Left lobe of liver (tissue), 2 donors: ENCODE measurements around the gene EXOC4. TPM values are rescaled to one million over a fixed set of nuclear protein-coding genes. Genes with fewer than 3 reads are reported as not detected.
"Not testable (repeated sequence)": the region's sequence is repeated elsewhere in the genome, so short reads cannot be mapped to it uniquely, and the experiment has no call there.

Experiments used
- ATAC-seq: fragments of 200-7000 bp; cut with Tn5 transposase; one replicate; pipeline ENCODE4 v1.9.1; 2020; ENCODE audit warnings: mild to moderate bottlenecking, moderate library complexity
- DNase-seq: peaks from one replicate; pipeline ENCODE4 v3.0.0-alpha.2; 2020; ENCODE audit warnings: low spot score
- total RNA-seq: library from RNA; stranded (reverse); gene quantifications from one replicate; pipeline ENCODE4 v1.2.1, GENCODE V29; 2021
- donor health status: DM: no; HTN: no; CAD: no; lungs with moderate emphysema.
- donor health status: DM: no; HTN: yes; CAD: no.

EXOC4 gene
- total RNA-seq, 1 donor from 2014 or later = 23.1 TPM

DNA sequence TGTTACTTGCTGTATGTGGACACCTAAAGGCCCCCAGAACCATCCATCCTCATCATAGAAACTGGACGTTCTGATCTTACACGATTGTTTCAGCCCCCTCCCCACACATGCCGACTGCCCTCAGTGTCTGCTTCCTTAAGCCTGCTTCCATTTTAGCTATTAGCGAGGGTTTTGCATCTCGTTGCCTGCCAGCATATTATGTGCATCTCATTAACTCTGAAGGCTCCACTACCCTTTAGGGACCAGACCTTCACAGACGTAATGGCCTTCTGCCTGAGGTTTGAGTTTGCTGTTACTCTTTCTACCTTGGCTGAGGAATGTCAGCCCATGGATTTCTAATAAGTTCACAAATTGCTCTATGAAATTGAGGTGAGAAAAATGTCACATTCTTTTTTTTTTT, 820.4 kb downstream of the EXOC4 start:
- no peak for ATAC-seq
- DNase-seq = no peak

DNA sequence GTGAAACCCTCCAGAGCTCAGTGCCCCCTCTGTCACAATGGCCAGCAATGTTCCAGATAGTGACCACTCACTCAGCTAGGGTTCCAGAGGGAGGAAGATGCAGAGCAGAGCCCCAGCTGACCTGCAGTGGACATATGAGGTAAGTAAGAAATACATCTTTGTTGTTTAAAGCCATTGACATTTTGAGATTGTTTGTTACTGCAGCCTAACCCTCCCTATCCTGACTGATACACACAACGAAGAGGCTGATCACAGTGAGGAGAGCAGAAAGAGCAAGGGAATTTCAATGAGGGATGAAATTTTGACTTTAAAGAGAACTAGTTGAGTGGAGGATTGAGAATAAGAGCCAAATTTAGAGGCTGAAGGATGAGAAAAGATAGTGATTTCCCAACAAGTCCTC, 822.9 kb downstream of the EXOC4 start:
- no peak for ATAC-seq
- no peak for DNase-seq

DNA sequence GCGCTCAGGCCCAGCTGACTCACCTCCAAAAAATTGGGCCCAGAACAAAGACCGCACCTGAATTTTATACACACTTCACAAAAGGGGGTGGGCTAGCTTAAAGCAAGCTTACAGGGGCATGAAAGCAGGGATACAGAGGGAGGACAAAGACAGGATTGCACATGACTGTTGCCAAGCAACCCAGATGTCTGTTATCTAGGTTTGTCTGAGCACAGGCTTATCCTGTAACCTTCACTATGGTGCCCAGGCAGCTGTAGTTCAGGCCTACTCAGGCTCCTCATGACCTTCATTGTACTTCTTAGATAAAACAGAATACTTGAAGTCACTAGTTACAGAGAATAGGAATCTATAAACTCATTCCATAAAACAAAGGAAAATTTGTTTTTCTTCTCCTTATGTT, 824.7 kb downstream of the EXOC4 start:
- DNase-seq, ATAC-seq: not testable (repeated sequence)

DNA sequence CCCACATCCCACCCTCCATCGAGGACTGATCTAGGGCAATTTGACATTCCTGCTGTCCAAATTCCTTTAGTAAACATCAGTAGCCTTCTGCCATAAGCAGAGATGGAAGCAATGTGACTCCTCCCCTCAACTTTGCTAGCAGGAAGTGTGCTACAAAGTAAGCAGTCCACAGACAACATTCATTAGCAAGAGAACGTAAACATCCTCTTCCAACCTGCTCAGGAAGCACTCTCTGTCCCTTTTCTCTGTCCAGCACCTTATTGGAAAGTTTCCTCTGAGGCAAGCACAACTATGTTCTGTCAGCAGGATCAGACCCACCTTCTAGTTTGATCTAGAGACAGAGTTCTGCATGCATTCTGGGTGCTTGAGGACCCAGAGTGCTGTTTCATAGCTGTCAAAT, 826.1 kb downstream of the EXOC4 start:
- no peak for DNase-seq
- ATAC-seq = no peak

DNA sequence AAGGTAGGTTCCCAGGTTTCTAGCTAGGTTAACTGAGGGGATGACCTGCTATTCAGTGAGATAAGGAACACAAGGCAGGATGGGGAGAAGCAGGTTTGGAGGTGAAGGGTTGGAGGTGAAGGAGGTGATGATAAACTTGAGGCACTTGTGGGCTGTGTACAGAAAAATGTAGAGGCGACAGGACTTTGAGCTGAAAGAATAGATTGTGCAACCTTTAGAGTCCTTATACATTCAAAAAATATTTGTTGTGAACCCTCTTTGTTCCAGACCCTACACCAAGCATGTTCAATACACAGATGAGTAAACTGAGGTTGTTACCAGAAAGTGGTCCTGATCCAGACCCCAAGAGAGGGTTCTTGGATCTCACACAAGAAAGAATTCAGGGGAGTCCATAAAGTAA, 828.8 kb downstream of the EXOC4 start:
- ATAC-seq = no peak
- DNase-seq = no peak

DNA sequence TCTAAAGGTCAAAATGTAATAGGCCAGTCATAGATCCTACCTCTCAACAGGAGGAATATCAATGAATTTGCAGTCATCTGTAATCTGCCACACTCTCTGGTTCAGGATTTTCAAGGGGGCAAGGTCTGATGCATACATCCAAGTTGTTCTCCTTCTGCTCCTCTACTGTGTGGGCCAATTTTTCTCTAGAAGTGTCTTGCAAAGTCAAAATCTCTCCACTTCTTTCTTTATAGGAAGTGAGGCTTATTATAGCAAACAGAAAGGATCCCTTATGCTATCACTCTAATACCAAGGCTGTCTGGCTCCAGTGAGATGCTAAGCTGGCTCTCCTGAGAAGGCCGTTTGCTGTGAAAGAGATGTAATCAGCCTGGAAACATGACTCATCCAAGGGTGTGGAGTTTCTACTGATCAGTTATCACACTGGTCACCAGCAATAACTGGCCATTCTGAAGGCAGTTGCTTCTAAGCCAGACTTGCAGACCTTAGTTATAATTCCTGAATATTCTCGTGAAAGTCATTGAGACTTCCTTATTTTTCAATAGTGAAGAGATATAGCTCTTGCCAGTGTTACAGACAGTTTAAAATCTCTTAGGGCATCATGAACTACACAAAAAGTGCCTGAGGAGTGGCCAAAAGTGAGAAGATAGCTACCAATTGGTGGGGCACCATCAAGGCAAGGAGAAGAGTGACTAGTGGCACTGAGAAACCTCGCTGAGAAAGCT, 831.0 kb downstream of the EXOC4 start:
- DNase-seq = no peak
- no peak for ATAC-seq

DNA sequence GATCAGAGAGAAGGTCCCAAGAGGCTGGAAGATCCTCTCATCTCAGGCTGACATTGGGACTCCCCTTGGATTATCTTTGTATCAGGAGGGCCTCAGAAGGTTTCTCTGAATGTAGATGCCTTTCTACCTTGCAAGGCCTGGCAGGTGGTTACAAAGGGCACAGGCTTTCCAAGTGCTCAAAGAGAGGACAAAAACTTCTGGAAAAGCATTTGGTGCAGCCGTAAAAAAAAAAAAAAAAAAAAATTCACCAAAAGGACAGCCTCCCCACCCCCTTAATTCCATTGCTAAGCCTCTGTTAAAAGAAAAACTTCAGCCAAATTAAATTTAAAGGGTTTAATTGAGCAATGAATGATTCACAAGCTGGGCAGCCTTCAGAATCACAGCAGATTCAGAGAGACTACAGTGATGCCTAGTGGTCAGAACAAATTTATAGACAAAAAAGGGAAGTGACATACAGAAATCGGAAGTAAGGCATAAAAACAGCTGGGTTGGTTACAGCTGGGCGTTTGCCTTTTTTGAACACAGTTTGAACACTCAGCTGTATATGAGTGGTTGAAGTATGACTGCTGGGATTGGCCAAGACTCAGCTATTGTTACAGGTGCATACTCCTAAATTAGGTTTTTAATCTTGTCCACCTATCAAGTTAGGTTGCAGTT, 831.7 kb downstream of the EXOC4 start:
- DNase-seq = no peak
- ATAC-seq = no peak

DNA sequence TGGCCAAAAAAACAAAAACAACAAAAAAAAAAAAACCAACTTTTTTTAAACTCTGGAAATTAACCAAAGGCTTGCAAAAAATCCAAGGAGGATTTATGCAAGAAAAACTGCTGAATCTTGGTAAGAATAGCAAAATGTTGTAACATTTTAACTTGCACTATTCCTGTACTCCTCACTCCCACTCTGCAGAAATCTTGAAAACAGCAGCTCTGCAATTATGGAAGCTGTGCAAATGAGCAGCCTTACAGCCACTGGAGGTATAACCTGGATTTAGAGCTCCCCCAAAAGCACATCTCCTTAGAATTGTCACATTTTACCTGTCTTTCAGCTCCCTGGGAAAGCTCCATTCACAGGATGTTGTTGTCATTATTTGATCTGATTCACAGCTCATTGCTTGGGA, 832.4 kb downstream of the EXOC4 start:
- ATAC-seq (no peak), DNase-seq (no peak)

DNA sequence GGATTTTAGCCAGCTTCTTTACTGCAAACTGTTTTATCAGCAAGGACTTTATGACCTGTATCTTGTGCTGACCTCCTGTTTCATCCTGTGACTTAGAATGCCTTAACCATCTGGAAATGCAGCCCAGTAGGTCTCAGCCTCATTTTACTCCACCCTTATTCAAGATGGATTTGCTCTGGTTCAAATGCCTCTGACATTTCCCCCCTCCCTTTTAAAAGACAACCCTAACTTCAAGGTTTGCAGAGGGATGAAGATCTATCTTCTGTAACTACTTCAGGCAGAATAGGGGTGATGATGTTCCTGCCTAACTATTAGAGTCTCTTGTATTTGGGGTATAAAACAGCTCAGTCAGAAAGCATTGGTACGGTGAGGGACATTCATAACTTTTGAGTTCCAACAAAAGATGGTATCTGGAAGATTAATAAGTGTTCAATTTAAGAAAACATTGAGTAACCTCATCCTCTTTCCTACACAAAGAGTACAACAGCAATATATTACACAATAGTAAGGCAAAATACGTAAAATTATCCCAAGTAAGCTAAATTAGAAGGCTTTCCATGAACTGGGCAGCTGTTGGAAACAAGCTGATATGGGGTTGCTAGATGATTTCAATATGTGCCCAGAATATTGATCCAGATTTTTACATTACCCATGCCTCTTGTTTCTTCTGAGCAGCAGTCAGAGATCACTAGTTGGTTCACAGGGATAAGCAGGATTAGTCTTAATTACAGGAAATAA, 834.3 kb downstream of the EXOC4 start:
- DNase-seq (no peak), ATAC-seq (no peak)

DNA sequence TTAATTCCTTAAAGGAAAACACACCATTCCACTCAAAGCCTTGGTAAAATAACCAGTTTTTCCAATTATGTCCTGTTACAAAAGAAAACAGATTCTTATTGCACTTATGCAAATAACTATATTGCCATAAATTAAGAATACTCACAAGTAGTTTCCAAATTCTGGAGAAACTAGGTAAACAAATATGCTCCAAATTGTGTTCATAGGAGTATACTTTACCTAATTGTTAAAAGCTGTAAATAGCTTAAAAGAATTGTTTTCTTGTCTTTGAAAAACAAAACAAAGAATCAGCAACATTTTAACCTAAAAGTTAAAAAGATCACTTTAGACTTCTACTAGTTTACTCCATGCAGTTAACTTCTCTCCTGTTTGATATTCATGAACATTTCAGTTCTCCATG, 835.3 kb downstream of the EXOC4 start:
- DNase-seq (no peak), ATAC-seq (no peak)

DNA sequence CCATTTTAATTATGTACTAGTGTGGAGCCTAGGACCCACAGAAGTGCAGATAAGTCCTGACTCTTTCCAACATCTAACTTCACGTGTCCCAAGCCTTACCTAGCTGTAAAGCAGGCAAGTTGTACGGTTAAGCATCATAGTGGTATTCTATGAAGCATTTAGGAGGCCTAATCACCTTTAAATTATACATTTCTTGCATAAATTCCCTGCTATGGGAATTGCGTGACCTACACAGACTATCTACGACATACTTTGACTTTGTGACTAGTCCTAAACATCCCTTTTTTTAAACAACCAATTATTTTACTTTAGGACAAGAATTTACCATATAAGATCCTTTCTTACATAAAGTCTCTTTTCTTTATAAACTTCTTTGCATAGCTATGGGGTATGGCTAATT, 836.6 kb downstream of the EXOC4 start:
- DNase-seq (no peak), ATAC-seq (no peak)

DNA sequence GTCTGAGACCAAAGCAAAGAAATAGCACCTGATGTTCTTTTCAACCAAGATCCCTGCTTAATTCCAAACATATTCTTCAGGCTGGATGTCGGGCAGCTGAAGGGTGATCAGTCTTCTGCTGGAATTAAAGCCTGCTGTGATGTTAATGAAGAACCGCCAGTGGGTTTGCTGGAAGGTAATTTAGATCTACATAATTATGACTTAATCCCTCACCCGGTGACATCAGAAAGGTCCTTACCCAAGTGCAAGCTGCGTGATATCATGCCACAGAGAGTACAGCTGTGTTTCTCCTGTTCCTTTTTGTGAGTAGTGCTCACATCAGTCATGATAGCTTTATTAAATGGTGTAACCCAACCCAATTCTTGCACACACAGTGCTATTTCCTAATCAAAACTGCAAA, 845.2 kb downstream of the EXOC4 start:
- ATAC-seq = no peak

DNA sequence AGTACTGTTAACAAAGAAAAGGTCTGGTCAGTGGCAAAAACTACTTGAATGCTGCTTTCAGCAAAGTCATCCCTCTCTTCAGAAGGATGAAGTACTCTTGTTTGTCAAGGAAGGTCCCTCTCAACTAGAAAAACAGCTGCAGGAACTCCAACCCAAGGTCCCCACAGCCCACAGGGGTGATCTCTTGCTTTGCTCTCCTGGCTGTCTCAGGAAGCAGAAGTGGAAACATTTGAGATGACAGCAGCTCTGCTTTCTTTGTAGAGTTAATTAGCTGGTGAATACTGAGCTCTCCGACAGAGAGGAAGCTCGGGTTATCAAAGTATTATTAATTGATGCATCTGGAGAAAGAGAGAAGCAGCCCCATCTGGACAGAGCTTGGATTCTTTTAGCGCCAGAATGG, 848.8 kb downstream of the EXOC4 start:
- ATAC-seq (no peak), DNase-seq (no peak)

More for the DNA sequence above, 845.2 kb downstream of the EXOC4 start:
- no peak for DNase-seq

DNA sequence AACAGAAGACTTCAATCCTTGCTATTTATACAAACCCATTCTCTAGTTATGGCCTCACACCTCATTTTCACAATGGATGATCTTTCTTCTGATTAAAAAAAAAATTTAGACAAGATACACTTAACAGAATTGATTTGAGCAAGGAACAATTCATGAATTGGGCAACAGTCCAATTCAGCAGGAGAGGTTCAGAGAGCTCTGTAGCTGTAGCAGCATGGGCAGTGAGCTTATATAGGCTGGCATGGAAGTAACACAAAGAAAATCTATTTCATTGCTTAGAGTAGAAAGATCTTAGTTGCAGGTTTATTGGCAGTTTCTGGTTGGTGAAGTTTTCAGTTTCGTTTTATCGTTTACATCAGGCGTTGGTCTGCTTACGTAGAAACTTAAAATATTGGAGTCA, 851.3 kb downstream of the EXOC4 start:
- ATAC-seq (no peak), DNase-seq (no peak)

DNA sequence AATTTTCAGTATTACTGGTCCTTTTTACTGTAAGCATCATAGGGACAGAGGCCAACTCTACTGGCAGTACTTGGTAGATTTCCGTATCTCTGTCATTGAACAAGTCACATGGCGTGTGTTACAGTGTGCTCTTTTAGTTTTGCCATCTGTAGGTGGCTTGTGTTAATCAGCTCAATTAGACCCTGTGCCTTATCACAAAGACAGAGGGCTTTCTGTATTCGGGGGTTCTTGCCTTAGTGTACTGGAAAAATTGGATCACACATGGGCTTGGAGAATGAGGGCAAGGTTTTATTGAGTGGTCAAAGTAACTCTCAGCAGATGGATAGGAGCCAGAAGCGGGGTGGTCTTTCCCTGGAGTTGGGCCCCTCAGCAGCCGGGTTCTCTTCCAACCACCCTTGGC, 853.0 kb downstream of the EXOC4 start:
- ATAC-seq (no peak), DNase-seq (no peak)

DNA sequence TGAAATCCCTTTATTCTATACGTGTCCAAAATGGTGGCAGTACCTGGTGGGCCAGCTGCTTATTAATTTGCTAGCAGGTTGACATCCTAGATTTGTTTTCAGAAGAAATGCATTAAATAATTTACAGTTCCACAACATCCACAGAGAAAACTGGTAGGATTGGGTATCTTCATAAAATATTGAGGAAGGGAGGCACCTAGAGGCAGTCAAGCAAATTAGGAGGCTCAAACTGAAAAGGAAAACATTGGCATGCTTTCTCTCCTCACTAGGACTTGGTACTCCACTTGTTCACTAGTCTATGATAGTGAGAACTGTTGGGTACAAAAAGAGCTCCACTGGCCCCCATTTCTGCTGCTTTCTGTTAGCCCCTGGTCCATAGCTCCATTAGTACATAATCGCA, 855.9 kb downstream of the EXOC4 start:
- ATAC-seq = no peak
- DNase-seq = no peak

DNA sequence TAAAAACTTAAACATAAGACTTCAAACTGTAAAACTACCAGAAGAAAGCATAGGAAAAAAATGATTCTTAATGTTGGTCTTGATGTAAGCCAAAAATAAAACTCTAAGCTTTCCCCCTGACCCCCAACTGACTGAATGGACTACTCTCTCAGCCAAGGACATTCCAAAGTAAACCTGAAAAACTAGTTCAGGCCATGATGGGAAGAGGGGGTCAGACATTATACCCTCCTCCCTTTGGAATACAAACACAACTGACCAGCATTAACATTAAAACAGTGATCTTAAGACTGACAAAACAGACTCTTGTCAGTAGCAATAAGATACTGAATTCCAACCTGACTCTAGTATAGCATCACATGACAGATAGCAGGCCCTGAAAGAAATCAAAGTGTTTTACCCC, 860.8 kb downstream of the EXOC4 start:
- ATAC-seq (no peak), DNase-seq (no peak)

DNA sequence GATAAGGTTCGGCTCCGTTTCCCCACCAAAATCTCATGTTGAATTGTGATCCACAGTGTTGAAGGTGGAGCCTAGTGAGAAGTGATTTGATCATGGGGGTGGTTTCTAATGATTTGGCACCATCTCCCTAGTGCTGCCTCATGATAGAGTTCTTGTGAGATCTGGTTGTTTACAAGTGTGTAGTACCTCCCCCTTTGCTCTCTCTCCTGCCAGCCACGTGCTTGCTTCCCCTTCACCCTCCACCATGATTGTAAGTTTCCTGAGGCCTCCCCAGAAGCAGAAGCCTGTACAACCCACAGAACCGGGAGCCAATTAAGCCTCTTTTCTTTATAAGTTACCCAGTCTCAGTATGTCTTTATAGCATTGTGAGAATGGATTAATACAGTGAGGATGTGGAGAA, 862.1 kb downstream of the EXOC4 start:
- ATAC-seq (no peak), DNase-seq (no peak)
